ENCODE measurements around the gene CEACAM21. TPM values are rescaled to one million over a fixed set of nuclear protein-coding genes. Genes with fewer than 3 reads are reported as not detected.

CEACAM21 gene
- total and polyA plus RNA-seq, 2 experiments from 2014 or later, result 2.2 to 2.8 TPM

DNA sequence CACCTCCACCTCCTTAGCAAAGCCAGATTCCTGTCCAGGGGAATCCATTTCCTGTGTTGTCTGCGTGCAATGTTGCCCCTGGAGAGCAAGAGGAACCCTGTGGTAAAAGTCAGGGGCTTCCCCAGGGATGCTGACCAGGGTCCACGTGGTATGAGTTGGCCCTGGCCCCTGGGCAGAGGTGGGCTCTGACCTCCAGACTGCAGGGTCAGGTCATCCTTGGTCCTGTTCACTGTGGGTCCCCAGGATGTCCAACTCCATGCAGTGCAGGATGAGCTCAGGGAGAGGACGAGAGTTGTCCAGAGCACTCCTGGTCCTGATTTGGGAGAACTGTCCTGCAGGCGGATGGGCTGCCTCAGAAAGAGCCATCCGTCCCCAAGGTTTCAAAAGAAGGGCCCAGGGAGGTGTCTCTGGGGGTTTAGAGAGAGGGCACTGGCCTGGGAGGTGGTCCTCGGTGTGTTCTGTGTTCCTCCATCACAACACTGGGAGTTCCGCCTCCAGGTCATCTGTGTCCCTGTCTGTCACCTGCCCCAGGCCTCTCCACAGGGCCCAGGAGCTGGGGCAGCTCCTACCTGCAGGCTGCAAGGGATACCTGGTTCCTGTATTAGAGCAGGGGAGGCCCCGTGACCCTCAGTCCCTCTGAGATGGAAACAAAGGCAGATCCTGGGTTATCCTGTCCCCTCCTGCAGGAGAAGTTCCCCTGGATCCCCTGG is 52.2 kb downstream of the CEACAM21 start:
- no peak overlapping the region for H3K4me3 ChIP-seq
- H3K4me1 ChIP-seq (ENCODE audit: low read depth), result no peaks in the 10 kb centered on the region
- DNase-seq (ENCODE audit: low read depth in 1 of 2, low spot score in 1 of 2), result no peak
- no peak overlapping the region for H3K27ac ChIP-seq
- TF ChIP-seq CTCF (IDR thresholded peaks at IDR 0.05; ENCODE audit: low read depth, low read length), result no peak
- no peaks in the 10 kb centered on the region for H3K36me3 ChIP-seq
- peaks cover 3% of the 10 kb centered on the region for H3K9me3 ChIP-seq (ENCODE audit: low read depth)
- no peaks in the 10 kb centered on the region for H3K27me3 ChIP-seq

Other genes with a start within 250 kb of the CEACAM21 start
- 19.4 and 32.6 TPM in 2 replicates for gene TGFB1, start 222.2 kb upstream of the CEACAM21 start, total RNA-seq
- gene TGFB1, start 222.2 kb upstream of the CEACAM21 start, polyA plus RNA-seq, result 34.8 and 52.3 TPM in 2 replicates
- 5.3 and 7.8 TPM in 2 replicates for gene B9D2, start 212.0 kb upstream of the CEACAM21 start, total RNA-seq
- 10.8 and 10.9 TPM in 2 replicates for gene B9D2, start 212.0 kb upstream of the CEACAM21 start, polyA plus RNA-seq
- 16.8 and 21.8 TPM in 2 replicates for gene TMEM91, start 199.6 kb upstream of the CEACAM21 start, total RNA-seq
- 14.5 and 18.1 TPM in 2 replicates for gene TMEM91, start 199.6 kb upstream of the CEACAM21 start, polyA plus RNA-seq
- gene EXOSC5, start 178.8 kb upstream of the CEACAM21 start, total RNA-seq, result 24.5 and 31.4 TPM in 2 replicates
- gene EXOSC5, start 178.8 kb upstream of the CEACAM21 start, polyA plus RNA-seq, result 40.6 and 53.0 TPM in 2 replicates
- gene BCKDHA, start 178.3 kb upstream of the CEACAM21 start, total RNA-seq, result 127 and 166 TPM in 2 replicates
- 151 and 200 TPM in 2 replicates for gene BCKDHA, start 178.3 kb upstream of the CEACAM21 start, polyA plus RNA-seq
- 4.9 and 6.8 TPM in 2 replicates for gene B3GNT8, start 148.8 kb upstream of the CEACAM21 start, total RNA-seq
- gene B3GNT8, start 148.8 kb upstream of the CEACAM21 start, polyA plus RNA-seq, result 4.8 and 5.9 TPM in 2 replicates
- 78.5 and 110 TPM in 2 replicates for gene DMAC2, start 136.3 kb upstream of the CEACAM21 start, total RNA-seq
- gene DMAC2, start 136.3 kb upstream of the CEACAM21 start, polyA plus RNA-seq, result 126 and 137 TPM in 2 replicates
- gene ERICH4, start 133.0 kb upstream of the CEACAM21 start, total RNA-seq, result not detected in 2 replicates
- not detected in 2 replicates for gene ERICH4, start 133.0 kb upstream of the CEACAM21 start, polyA plus RNA-seq
- not detected in 2 replicates for gene CEACAM4, start 50.9 kb downstream of the CEACAM21 start, total RNA-seq
- gene CEACAM4, start 50.9 kb downstream of the CEACAM21 start, polyA plus RNA-seq, result not detected in 2 replicates
- not detected in 2 replicates for gene CEACAM7, start 112.1 kb downstream of the CEACAM21 start, total RNA-seq
- not detected in 2 replicates for gene CEACAM7, start 112.1 kb downstream of the CEACAM21 start, polyA plus RNA-seq
- gene CEACAM5, start 132.5 kb downstream of the CEACAM21 start, total RNA-seq, result not detected in 2 replicates
- gene CEACAM5, start 132.5 kb downstream of the CEACAM21 start, polyA plus RNA-seq, result not detected in 2 replicates
- gene CEACAM6, start 179.4 kb downstream of the CEACAM21 start, total RNA-seq, result not detected in 2 replicates
- gene CEACAM6, start 179.4 kb downstream of the CEACAM21 start, polyA plus RNA-seq, result not detected in 2 replicates
- gene CEACAM3, start 220.4 kb downstream of the CEACAM21 start, total RNA-seq, result not detected in 2 replicates
- not detected in 2 replicates for gene CEACAM3, start 220.4 kb downstream of the CEACAM21 start, polyA plus RNA-seq

Measured in cardiac muscle cell (in vitro differentiated cells and primary cell).